Measurements from ENCODE around the gene COL4A4. TPM values are rescaled to one million over a fixed set of nuclear protein-coding genes. Genes with fewer than 3 reads are reported as not detected.

The COL4A4 gene
- total and polyA plus RNA-seq, 2 experiments from 2014 or later: 0.47 to 3.0 TPM

DNA sequence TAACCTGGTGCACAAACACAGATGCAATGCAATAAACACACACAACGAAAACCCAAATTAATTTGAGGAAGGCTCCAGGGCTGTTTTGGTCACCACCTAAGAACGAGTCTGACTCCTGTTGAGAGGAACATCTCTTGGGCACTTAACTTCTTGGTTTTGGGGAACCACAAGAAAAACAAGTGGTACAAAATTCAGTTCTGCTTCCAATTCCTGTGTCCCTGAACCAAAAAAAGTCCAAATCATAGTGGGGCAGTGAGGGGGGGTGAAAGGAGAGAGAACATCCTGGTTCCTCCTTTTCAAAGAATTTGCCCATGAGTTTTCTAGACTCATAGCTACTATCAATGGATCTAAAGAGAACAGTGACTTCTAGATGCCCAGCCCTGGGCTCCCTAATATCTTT lies 143.6 kb downstream of the COL4A4 start:
- no peak overlapping the region for H2AFZ ChIP-seq
- no peak overlapping the region for H3K27ac ChIP-seq
- no peak for DNase-seq (ENCODE audit: low spot score)
- TF ChIP-seq EZH2phosphoT487 (IDR thresholded peaks at IDR 0.05; ENCODE audit: low read depth, severe bottlenecking, unreplicated experiment) (no peak), EZH2 (IDR thresholded peaks at IDR 0.05; ENCODE audit: borderline replicate concordance) (no peak)
- TF ChIP-seq, protein P1, sequence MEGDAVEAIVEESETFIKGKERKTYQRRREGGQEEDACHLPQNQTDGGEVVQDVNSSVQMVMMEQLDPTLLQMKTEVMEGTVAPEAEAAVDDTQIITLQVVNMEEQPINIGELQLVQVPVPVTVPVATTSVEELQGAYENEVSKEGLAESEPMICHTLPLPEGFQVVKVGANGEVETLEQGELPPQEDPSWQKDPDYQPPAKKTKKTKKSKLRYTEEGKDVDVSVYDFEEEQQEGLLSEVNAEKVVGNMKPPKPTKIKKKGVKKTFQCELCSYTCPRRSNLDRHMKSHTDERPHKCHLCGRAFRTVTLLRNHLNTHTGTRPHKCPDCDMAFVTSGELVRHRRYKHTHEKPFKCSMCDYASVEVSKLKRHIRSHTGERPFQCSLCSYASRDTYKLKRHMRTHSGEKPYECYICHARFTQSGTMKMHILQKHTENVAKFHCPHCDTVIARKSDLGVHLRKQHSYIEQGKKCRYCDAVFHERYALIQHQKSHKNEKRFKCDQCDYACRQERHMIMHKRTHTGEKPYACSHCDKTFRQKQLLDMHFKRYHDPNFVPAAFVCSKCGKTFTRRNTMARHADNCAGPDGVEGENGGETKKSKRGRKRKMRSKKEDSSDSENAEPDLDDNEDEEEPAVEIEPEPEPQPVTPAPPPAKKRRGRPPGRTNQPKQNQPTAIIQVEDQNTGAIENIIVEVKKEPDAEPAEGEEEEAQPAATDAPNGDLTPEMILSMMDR (IDR thresholded peaks at IDR 0.05; ENCODE audit: poor library complexity): no peak
- no peaks in the 10 kb centered on the region for H4K20me1 ChIP-seq (ENCODE audit: insufficient read depth, poor library complexity, severe bottlenecking)
- 95% methylated on average over 2 of the region's 2 CpGs for WGBS (ENCODE audit: low lambda C conversion rate, missing lambda C conversion rate)
- no peak overlapping the region for H3K4me3 ChIP-seq
- no peaks in the 10 kb centered on the region for H3K9me3 ChIP-seq (ENCODE audit: low read depth)
- H3K79me2 ChIP-seq: no peaks in the 10 kb centered on the region
- no peak overlapping the region for H3K4me2 ChIP-seq
- no peaks in the 10 kb centered on the region for H3K9me2 ChIP-seq (replicated peaks; ENCODE audit: insufficient read depth)
- no peaks in the 10 kb centered on the region for H3K36me3 ChIP-seq (replicated peaks; ENCODE audit: insufficient read depth, low read depth)
- no peaks in the 10 kb centered on the region for H3K4me1 ChIP-seq (ENCODE audit: insufficient read depth)
- no peaks in the 10 kb centered on the region for H3K27me3 ChIP-seq

DNA sequence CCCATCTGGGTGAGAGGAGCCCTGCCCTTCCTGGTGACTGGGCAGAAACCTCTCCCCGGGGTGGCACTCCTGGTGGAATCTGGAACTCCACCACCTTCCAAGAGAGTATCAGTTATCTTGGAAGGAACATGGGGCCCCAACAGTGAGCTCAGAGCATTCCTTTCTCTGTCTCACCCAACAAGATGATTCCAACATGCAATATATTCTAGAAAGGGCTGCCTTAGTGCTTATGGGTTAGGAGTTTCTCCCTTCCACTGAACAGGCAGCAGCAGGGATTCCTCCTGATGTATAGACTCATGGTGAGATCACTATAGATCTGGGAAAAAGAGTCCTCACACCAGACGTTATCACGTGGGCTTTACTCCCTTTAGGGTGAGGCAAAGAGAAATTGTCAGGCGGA lies 147.1 kb downstream of the COL4A4 start:
- Histone ChIP-seq H3K4me1 (ENCODE audit: insufficient read depth) (no peaks in the 10 kb centered on the region), H3K9me3 (ENCODE audit: low read depth) (no peaks in the 10 kb centered on the region), H3K36me3 (replicated peaks; ENCODE audit: insufficient read depth, low read depth) (no peaks in the 10 kb centered on the region), H3K4me2 (no peak overlapping the region), H3K79me2 (no peaks in the 10 kb centered on the region), H3K27ac (no peak overlapping the region), H3K27me3 (no peaks in the 10 kb centered on the region), H3K9me2 (replicated peaks; ENCODE audit: insufficient read depth) (no peaks in the 10 kb centered on the region), H4K20me1 (ENCODE audit: insufficient read depth, poor library complexity, severe bottlenecking) (no peaks in the 10 kb centered on the region), H2AFZ (no peak overlapping the region), H3K4me3 (no peak overlapping the region)
- WGBS (ENCODE audit: low lambda C conversion rate, missing lambda C conversion rate): 62% methylated on average over 4 of the region's 4 CpGs
- DNase-seq (ENCODE audit: low spot score): no peak
- TF ChIP-seq EZH2phosphoT487 (IDR thresholded peaks at IDR 0.05; ENCODE audit: low read depth, severe bottlenecking, unreplicated experiment) (no peak), EZH2 (IDR thresholded peaks at IDR 0.05; ENCODE audit: borderline replicate concordance) (no peak)
- TF ChIP-seq, protein P1 (IDR thresholded peaks at IDR 0.05; ENCODE audit: poor library complexity): no peak

DNA sequence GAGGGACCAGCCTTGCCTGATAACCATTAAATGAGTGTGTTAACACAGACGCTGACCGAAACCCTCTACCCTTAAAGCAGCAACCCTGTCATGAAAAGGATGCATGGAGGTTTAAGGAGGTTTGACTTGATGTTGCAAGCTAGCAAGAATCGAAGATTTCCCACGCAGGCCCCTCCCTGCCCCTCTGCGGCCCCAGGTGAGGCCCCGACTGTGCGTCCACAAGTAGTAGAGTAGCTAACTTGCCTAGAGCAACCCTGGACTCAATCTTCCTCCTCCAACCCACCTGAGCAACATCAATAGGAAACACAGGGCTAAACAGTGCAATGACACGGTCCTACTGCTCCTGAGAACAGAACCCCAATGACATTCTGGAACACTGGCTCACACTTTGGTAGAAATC lies 150.1 kb downstream of the COL4A4 start:
- Histone ChIP-seq H3K27me3 (no peaks in the 10 kb centered on the region), H3K27ac (no peak overlapping the region), H4K20me1 (ENCODE audit: insufficient read depth, poor library complexity, severe bottlenecking) (no peaks in the 10 kb centered on the region), H3K4me2 (no peak overlapping the region), H3K9me2 (replicated peaks; ENCODE audit: insufficient read depth) (no peaks in the 10 kb centered on the region), H3K36me3 (replicated peaks; ENCODE audit: insufficient read depth, low read depth) (no peaks in the 10 kb centered on the region), H3K4me1 (ENCODE audit: insufficient read depth) (no peaks in the 10 kb centered on the region), H3K9me3 (ENCODE audit: low read depth) (no peaks in the 10 kb centered on the region), H2AFZ (no peak overlapping the region), H3K79me2 (no peaks in the 10 kb centered on the region), H3K4me3 (no peak overlapping the region)
- DNase-seq (ENCODE audit: low spot score): no peak
- 92% methylated on average over 8 of the region's 8 CpGs for WGBS (ENCODE audit: low lambda C conversion rate, missing lambda C conversion rate)
- TF ChIP-seq, protein P1 (IDR thresholded peaks at IDR 0.05; ENCODE audit: poor library complexity): no peak
- TF ChIP-seq EZH2 (IDR thresholded peaks at IDR 0.05; ENCODE audit: borderline replicate concordance): no peak
- no peak for TF ChIP-seq EZH2phosphoT487 (IDR thresholded peaks at IDR 0.05; ENCODE audit: low read depth, severe bottlenecking, unreplicated experiment)

DNA sequence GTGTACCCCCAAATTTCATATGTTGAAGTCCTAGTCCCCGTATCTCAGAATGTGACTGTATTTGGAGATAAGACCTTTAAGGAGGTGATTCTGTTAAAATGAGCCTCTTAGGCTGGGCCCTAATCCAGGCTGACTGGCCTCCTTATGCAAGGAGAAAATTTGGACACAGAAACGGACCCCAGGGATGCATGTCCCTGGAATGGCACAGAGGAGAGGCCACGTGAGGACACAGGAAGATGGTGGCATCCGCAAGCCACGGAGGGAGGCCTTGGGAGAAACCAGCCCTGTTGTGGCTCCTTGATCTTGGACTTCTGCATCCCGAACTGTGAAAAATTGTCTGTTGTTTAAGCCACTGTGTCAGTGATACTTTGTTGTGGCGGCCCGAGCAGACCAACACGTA lies 150.7 kb downstream of the COL4A4 start:
- 92% methylated on average over 9 of the region's 9 CpGs for WGBS (ENCODE audit: low lambda C conversion rate, missing lambda C conversion rate)
- H3K4me3 ChIP-seq: no peak overlapping the region
- H3K9me2 ChIP-seq (replicated peaks; ENCODE audit: insufficient read depth): no peaks in the 10 kb centered on the region
- H3K27ac ChIP-seq: no peak overlapping the region
- no peaks in the 10 kb centered on the region for H4K20me1 ChIP-seq (ENCODE audit: insufficient read depth, poor library complexity, severe bottlenecking)
- DNase-seq (ENCODE audit: low spot score): no peak
- no peaks in the 10 kb centered on the region for H3K36me3 ChIP-seq (replicated peaks; ENCODE audit: insufficient read depth, low read depth)
- H3K79me2 ChIP-seq: no peaks in the 10 kb centered on the region
- no peaks in the 10 kb centered on the region for H3K4me1 ChIP-seq (ENCODE audit: insufficient read depth)
- no peak overlapping the region for H2AFZ ChIP-seq
- H3K4me2 ChIP-seq: no peak overlapping the region
- H3K9me3 ChIP-seq (ENCODE audit: low read depth): no peaks in the 10 kb centered on the region
- TF ChIP-seq EZH2phosphoT487 (IDR thresholded peaks at IDR 0.05; ENCODE audit: low read depth, severe bottlenecking, unreplicated experiment) (no peak), EZH2 (IDR thresholded peaks at IDR 0.05; ENCODE audit: borderline replicate concordance) (no peak)
- TF ChIP-seq, protein P1 (IDR thresholded peaks at IDR 0.05; ENCODE audit: poor library complexity): no peak
- no peaks in the 10 kb centered on the region for H3K27me3 ChIP-seq
